Keratinocyte (primary cell): ENCODE results near the gene SPON1.

Experiments
- EZH2 ChIP-seq: IDR thresholded peaks from one replicate; pipeline ENCODE4 v1.6.1; 2012; ENCODE audit warnings: inconsistent platforms, mild to moderate bottlenecking, low read length, moderate library complexity
- TF ChIP-seq, protein P1 (sequence below), 3 experiments: IDR thresholded peaks in 1 of 3; conservative IDR thresholded peaks in 1 of 3; optimal IDR thresholded peaks in 1 of 3; 2 replicates in 2 of 3; 3 replicates in 1 of 3; pipeline versions ENCODE3 to v1.5.1; 2011; ENCODE audit warnings: low read length in 3 of 3, mild to moderate bottlenecking in 3 of 3, moderate library complexity in 2 of 3, control low read depth in 1 of 3, inconsistent platforms in 1 of 3; ENCODE audit not compliant: insufficient read depth in 2 of 3; ENCODE audit errors: extremely low read depth in 1 of 3

- TF ChIP-seq EZH2, result no peak
- TF ChIP-seq, protein P1, sequence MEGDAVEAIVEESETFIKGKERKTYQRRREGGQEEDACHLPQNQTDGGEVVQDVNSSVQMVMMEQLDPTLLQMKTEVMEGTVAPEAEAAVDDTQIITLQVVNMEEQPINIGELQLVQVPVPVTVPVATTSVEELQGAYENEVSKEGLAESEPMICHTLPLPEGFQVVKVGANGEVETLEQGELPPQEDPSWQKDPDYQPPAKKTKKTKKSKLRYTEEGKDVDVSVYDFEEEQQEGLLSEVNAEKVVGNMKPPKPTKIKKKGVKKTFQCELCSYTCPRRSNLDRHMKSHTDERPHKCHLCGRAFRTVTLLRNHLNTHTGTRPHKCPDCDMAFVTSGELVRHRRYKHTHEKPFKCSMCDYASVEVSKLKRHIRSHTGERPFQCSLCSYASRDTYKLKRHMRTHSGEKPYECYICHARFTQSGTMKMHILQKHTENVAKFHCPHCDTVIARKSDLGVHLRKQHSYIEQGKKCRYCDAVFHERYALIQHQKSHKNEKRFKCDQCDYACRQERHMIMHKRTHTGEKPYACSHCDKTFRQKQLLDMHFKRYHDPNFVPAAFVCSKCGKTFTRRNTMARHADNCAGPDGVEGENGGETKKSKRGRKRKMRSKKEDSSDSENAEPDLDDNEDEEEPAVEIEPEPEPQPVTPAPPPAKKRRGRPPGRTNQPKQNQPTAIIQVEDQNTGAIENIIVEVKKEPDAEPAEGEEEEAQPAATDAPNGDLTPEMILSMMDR (optimal IDR thresholded peaks at IDR 0.05 in 1 of 3, IDR thresholded peaks at IDR 0.05 in 1 of 3, conservative IDR thresholded peaks at IDR 0.05 in 1 of 3; ENCODE audit: extremely low read depth in 1 of 3, insufficient read depth in 2 of 3, low read length in 3 of 3), result no peak
Measured at GRCh38 chr11:14018441-14018840, 55.9 kb downstream of the SPON1 start.
